AG10803 (cell line): ENCODE measurements around the gene SIGLEC15.

Experiments
- DNase-seq: peaks from one replicate; pipeline ENCODE4 v3.0.0; 2010; ENCODE audit warnings: low read depth
- H3K4me3 ChIP-seq: 2 replicates; pipeline ENCODE4 v1.5.1; 2011; ENCODE audit warnings: mild to moderate bottlenecking, low read length, control low read depth
- CTCF ChIP-seq: conservative IDR thresholded peaks from 2 replicates; pipeline ENCODE4 v1.5.1; 2011; ENCODE audit warnings: mild to moderate bottlenecking, low read length, control low read depth, inconsistent platforms

SIGLEC15 gene

GRCh38 chr18:45830917-45831316, 5.4 kb downstream of the SIGLEC15 start:
- no peak overlapping the region for H3K4me3 ChIP-seq
- no peak for DNase-seq
- TF ChIP-seq CTCF = no peak

DNA sequence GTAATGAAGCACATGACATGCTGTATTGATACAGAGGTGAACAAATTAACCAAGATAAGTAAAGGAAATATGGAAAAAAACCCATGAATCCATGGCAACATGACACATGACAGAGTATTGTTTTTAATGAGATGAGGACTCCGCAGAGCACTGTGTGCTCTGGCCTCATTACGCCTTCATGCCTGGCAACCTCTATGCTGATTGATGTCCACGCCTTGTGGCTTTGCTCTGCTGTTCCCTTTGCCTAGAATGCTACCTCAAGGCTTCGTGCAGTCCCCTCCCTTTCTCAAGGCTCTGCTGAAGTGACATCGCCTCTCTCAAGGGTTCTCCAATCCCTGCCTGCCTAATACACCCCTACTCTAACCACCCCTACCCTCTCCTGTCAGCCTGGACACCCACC, 8.4 kb downstream of the SIGLEC15 start:
- no peak for DNase-seq
- TF ChIP-seq CTCF = no peak
- no peak overlapping the region for H3K4me3 ChIP-seq

DNA sequence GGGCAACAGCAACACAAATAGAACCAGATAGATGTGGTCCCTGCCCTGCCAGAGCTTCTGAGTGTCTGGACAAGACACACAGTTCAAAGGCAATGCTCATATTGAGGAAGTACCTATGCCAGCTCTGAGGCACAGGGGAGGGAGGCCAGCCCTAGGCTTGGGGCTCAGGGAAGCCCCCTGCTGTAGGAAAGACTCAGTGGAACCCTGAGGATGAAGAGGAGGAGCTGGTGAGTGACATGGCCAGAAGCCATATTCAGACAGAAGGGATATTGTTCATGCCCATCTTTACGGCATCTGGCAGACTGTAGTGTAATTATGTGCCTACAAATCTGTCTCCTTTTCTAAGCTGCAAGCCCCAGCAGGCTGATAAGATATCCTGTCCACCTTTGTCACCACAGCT, 8.8 kb downstream of the SIGLEC15 start:
- DNase-seq = no peak
- no peak for TF ChIP-seq CTCF
- H3K4me3 ChIP-seq = no peak overlapping the region

DNA sequence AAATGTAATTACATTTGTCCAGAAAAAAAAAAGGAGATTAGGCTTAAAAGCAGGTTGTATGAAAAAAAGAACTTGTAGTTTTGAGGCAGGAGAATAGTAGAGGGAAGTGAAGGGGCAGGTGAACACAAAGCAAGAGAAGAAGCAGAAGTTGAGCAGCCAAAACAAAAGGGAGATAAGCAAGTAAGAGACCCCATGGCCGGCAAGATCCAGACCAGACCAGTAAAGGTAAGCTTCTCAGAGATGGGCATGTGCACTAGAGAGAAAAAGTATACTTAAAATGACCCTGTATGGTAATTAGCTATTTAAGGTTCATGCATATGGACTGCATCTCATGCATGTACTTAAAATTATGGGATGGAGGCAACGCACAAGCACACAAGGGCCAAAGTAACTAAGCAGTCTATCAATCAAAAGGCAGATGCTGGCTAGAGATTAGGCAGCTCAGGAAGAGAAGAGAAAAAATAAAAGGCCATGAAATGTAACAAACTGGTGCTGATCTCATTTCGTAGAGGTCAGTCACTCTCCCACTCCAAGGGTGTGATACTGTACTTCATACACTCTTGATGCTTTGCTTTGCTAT, 9.7 kb downstream of the SIGLEC15 start:
- no peak for DNase-seq
- no peak for TF ChIP-seq CTCF
- H3K4me3 ChIP-seq = no peak overlapping the region

DNA sequence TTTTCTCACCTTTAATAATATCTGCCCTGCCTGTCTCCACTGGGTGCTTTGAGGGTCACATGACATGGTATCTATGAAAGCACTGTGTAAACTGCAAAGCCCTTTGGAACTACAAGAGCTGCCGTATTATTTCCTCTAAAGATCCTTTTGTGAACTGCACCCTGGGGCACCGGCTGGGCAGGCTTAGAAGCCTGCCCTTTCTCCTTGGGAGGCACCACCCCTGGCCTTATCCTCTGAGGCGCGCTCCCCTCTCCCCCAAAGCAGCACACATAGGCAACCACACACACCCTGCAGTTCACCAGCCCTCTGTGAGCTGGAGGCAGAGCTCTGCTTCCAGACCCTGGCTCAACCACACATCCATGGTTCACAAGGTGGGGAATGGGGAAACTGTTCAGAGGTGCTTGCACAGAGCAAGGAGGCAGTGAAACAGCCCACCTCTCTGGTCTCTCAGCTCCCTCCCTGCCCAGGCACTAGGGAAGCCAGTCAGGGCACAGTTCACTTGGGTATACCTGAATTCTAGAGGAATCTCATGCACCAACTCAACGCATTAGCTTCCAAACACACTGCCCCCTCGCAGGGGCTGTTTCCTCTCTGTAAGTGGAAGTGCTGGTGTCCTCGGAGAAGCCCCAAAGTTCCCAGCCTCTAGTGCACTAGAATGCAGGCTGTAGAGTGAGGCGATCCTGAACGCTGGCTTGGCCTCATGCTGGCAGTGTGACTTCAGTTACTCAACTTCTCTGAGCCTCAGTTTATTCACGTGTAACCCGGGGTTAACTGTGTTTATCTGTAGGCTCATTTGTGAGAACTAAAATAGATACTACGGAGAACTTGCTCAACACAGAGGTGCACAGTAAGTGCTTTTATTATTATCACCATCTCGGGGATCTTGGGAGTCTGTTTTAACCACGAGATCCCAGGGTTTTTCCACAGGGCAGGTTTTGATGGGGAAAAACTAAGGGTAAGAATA, 11.0 kb downstream of the SIGLEC15 start:
- TF ChIP-seq CTCF = no peak
- no peak for DNase-seq

DNA sequence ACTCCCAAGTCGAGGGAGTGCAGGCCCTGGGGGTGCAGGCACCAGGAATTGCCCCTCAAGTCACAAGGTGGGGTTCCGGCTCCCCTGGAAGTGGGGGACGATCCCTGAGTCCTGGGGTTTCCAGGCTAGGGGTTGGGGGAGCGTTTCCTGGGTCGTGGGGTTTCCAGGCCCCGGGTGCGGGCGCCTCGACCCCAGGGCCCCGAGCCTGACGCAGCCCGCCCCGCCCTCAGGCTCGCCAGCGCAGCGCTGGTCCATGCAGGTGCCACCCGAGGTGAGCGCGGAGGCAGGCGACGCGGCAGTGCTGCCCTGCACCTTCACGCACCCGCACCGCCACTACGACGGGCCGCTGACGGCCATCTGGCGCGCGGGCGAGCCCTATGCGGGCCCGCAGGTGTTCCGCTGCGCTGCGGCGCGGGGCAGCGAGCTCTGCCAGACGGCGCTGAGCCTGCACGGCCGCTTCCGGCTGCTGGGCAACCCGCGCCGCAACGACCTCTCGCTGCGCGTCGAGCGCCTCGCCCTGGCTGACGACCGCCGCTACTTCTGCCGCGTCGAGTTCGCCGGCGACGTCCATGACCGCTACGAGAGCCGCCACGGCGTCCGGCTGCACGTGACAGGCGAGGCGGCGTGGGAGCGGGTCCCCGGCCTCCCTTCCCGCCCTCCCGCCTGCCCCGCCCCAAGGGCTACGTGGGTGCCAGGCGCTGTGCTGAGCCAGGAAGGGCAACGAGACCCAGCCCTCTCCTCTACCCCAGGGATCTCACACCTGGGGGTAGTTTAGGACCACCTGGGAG, 12.0 kb downstream of the SIGLEC15 start:
- TF ChIP-seq CTCF = no peak; the same call in 1 of the 2 replicates
- no peak overlapping the region for H3K4me3 ChIP-seq
- peak; percentile 49 for DNase-seq

More for the DNA sequence above, 11.0 kb downstream of the SIGLEC15 start:
- no peak overlapping the region for H3K4me3 ChIP-seq
